Limb (tissue), 2 donors: ENCODE data around the gene TIA1.
"Not testable (repeated sequence)": the region's sequence is repeated elsewhere in the genome, so short reads cannot be mapped to it uniquely, and the experiment has no call there.

Experiments used
- DNase-seq, 2 donors: peaks; one replicate each; pipeline ENCODE4 v3.0.0-alpha.2; 2016; ENCODE audit errors: extremely low spot score in 2 of 2

The TIA1 gene, protein sequence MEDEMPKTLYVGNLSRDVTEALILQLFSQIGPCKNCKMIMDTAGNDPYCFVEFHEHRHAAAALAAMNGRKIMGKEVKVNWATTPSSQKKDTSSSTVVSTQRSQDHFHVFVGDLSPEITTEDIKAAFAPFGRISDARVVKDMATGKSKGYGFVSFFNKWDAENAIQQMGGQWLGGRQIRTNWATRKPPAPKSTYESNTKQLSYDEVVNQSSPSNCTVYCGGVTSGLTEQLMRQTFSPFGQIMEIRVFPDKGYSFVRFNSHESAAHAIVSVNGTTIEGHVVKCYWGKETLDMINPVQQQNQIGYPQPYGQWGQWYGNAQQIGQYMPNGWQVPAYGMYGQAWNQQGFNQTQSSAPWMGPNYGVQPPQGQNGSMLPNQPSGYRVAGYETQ

DNA sequence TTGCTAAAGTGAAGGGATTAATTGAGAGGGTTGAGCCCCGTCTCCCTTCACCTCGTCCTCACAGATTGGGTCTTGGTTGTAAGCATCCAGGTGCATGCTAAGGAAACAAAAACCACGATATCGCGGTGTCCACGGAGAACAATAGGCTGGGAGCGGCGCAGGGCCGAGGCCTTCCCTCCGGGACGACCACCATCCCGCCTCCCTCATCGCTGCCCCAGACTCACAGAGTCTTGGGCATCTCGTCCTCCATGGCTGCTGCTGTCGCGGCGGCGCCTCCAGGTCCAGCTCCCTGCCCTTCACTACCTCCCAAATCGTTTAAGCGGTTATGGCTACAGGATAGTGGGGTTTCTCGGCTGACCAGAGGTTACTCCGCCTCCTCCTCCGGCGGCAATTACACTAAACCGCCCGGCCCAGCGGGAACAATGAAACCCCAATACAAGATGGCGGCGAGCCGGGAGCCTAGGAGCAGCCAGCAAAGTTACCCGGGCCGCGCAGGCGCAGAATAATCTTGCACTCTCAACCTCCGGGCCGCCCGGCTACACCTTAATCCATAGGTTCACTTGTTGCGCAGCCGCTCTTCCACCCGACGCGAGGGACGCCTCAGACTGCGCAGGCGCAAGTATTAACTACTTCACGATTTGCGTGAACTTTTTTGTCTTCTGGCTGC is at the start of gene TIA1:
TSS of gene TIA1 (minus strand) at position 448 of the 667 bp plus-strand sequence. CDS start at position 250, 198 bp downstream.
- DNase-seq, result peak; percentile 98 to 100

DNA sequence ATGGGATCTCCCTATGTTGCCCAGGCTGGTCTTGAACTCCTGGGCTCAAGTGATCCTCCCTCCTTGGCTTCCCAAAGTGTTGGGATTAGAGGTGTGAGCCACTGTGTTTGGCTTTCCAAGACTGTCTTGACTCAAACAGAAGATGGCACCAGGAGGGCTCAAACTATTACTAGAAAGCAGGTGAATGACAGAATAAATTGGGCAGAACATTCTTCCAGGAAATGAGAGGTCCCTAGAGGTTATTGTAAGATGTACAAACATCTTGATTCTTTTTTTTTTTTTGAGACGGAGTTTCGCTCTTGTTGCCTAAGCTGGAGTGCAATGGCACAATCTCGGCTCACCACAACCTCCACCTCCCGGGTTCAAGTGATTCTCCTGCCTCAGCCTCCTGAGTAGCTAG is 49.4 kb upstream of the TIA1 start:
- DNase-seq, result not testable (repeated sequence)

DNA sequence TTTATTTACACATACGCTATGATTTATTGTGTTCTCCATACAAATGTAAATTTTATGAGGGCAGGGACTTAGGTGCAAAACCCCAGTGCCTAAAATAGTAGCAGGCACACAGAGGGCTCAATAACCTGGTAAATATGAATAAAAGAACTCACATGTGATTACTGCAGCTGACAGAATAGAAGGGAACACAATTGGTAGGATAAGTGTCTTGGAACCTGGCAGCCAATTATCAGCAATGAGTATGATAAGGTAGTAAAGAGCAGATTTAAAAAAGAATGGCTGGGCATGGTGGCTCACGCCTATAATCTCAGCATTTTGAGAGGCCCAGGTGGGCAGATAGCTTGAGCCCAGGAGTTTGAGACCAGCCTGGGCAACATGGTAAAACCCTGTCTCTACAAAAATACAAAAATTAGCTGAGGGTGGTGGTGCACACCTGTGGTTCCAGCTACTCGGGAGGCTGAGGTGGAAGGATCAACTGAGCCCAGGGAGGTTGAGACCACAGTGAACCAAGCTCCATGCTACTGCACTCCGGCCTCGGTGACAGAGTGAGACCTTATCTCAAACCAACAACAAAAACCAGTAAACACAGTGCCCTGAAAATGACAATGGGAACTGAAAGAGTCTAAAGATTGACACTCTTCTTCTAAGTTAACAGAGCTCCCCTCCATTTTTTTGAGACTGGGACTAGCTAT is 35.2 kb upstream of the TIA1 start:
- no peak for DNase-seq

DNA sequence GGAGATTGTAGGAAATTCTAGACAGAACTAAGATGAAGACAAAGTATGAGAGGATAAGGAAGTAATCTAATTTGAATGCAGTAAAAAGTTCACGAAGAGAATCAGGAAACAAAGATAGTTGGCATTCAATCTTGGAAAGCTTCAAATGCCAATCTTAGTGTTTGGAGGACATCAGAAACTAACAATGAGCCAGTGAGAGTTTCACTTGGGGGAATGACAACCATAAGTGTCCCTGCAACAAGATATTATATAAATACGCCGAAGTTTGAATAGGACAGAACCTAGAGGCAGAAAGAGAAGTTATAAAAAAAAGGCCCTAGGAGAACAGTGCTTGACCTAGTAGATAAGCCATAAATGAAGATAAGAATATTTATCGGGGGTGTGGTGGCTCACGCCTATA is 34.0 kb upstream of the TIA1 start:
- DNase-seq, result no peak

DNA sequence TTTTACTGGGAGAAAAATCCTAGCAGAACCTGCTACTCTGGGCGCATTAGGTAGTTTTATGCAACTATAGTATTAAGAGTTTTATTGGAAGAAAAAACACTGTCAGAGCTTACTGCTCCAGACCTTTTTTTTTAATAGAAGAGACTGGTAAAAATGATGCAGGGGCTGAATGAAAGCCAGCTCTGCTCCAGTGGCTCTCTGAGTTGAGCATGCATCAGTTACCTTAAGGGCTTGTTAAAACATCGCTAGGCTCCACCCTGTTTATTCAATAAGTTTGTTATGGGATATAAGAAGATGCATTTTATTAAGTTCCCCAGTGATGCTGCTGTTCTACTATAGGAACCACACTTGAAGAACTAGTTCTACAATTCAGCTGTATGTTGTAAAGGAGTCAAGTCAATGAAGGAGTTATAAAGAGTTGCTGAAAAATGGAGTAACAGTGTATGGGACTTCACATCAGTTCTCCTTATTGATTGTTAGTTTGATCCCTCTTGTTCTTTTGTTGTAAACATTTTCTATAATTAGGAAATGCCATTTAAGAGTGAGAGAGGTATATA is 31.9 kb upstream of the TIA1 start:
- no peak for DNase-seq

DNA sequence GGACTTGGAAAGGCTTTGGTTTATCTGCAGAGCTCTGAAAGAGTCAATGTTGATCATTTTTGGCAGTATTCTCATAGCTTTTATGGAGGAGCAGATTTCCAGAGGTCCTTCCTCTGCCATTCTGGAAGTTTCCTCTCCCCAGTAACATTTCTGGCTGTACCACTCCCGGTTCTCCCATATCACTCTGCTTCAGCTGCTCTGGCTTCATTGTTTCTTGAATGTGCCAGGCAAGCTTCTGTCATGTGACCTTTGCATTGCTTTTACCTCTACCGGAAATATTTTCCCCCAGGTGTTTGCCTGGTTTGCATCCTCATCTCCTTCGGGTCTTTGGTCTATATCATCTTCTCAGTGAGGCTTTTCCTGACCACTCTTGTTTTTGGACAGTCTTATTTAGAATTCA is 21.9 kb upstream of the TIA1 start:
- DNase-seq, result no peak

DNA sequence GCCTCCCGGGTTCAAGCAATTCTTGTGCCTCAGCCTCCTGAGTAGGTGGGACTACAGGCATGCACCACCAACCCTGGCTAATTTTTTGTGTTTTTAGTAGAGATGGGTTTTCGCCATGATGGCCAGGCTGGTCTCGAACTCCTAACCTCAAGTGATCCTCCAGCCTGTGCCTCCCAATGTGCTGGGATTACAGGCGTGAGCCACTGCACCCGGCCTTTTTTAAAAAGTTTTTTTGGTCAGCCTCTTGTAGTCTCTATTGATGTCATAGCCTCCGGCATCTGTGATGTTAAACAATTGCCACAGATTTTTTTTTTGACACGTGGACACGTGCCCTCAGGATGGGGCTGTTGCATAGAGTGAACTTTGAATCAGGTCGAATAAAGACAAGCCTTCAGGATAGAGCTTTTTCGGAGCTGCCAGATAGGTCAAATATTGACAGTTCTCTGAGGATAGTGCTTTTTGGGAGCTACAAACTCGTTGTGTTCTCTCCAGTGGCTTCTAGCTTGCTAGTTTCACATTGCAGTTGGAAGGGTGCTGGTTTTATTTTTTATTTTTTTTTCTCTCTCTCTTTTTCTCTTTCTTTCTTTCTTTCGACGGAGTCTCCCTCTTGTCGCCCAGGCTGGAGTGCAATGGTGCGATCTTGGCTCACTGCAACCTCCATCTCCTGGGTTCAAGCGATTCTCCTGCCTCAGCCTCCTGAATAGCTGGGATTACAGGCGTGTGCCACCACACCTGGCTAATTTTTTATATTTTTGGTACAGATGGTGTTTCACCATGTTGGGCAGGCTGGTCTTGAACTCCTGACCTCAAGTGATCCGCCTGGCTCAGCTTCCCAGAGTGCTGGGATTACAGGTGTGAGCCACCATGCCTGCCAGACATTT is 21.2 kb upstream of the TIA1 start:
- DNase-seq, result not testable (repeated sequence)

DNA sequence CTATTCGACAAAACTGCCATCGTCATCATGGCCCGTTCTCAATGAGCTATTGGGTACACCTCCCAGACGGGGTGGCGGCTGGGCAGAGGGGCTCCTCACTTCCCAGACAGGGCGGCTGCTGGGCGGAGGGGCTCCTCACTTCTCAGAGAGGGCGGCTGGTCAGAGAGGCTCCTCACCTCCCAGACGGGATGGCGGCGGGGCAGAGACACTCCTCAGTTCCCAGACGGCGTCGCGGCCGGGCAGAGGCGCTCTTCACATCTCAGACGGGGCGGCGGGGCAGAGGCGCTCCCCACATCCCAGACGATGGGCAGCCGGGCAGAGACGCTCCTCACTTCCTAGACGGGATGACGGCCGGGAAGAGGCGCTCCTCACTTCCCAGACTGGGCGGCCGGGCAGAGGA is 18.5 kb upstream of the TIA1 start:
- DNase-seq, result not testable (repeated sequence)

DNA sequence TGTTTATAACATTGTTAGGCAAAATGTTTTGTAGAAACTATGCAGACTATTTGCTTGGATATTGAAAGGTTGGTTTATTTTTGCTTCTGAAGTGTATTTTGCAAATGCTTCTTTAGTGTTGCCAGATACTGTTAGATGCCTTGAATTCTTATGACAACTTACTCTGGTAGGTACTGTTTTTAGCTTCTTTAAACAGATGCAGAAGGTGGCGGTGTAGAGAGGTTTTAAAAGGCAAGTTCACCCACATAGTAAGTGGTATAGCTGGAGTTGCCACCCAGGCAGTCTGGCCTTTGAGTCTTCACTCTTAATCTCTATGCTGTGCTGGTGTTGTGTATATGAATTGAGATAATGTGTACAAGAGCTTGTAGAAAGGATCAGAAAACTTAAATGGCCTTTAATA is 13.1 kb upstream of the TIA1 start:
- no peak for DNase-seq

DNA sequence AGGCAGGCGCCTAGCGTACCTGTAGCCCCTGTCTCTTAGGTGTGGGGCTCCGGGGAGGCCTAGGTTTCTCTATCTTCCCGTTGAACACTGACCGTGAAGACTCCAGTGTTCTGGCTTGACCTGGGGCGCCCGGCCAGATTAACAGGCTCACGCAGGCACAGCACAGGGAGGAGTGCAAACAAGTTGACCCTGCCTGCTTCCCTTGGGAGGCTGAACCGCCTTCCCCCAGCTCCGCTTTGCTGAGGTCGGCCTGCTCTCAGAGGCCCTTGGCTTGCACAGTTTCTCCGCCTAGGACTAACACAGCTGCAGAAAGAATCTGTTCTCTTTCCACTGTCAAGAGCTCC is 10.1 kb upstream of the TIA1 start:
- peak in 1 of 2 donors; percentile 15 for DNase-seq

DNA sequence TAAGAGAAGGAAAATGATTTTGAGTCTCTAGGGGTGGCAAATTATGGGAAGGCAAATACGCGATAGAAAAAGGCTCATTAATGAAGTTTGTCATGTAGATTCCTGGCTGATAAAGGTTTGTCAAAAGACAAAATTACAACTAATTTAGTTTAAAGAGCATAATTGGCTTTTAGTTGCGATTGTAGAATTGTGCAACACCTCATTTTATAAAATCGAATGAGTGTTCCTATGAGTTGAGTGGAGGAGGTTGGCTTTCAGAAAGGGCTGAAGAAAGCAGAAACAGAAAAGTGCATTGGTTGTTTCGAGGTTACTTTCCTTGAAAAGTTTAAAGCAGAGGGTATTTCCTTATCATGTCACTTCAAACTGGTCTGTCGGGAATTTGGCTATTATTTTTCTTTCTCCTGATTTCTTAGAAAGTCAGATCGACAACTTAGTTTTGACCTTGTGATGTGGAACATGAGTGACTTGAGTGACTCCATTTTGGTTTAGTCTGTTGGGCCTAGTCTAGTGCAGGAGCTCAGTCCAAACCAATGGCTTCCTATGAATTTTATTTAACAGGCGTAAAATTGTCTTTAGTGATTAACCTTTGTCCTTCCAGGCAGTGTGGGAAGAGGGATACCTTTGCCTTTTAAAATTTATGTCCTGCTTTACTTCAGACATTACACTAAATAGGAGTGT is 7.3 kb upstream of the TIA1 start:
- no peak for DNase-seq

DNA sequence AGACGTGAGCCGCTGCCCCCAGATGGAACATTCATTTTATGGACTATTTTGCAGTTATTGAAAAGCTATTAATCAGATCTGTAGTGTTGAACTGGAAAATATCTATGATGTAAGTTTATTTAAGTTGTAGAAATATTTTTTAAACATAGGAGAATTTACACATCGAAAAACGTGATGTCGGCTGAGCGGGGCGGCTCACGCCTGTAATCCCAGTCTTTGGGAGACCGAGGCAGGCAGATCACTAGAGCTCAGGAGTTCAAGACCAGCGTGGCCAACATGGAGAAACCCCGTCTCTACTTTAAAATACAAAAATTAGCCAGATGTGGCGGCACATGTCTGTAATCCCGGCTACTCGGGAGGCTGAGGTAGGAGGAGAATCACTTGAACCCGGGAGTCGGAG is 2.0 kb upstream of the TIA1 start:
- no peak for DNase-seq

DNA sequence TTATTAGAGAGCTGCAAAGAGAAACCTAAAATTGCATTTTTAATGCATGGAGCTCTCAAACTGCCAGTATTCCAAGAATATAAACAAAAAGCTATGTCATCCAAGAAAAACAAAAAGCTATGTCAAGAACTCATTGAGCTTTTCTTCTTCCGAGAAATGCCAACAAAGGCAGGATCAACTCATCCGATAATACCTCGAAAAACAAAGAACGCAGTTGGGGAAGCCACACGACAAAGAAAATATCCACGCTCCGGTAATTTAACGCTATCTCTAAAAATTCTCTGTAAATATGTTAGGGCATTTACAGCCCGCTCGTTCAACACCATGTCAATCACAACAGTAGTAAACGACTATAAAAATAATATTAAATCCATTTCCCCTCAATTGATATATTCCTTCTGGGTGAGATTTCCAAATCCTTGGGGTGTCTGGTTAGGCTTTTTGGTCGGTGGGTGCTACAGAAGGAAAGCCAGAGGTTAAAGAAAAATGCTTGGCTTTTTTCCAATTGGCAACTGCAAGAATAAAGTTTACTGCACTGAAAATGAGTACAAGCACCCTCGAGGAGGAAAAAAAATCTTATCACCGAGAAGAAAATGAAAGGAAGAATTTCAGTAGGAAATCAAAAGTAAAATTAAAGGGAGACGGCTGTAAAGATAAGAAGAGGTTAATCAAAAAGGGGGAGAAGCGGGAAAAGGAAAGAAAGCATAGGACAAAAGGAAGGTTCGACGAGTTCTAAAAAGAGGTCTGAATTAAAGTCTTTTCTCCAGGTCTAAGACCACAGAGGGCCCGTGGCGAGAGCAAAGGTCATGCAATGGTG is 856 bp downstream of the TIA1 start:
- peak in 1 of 2 donors; percentile 21 for DNase-seq

DNA sequence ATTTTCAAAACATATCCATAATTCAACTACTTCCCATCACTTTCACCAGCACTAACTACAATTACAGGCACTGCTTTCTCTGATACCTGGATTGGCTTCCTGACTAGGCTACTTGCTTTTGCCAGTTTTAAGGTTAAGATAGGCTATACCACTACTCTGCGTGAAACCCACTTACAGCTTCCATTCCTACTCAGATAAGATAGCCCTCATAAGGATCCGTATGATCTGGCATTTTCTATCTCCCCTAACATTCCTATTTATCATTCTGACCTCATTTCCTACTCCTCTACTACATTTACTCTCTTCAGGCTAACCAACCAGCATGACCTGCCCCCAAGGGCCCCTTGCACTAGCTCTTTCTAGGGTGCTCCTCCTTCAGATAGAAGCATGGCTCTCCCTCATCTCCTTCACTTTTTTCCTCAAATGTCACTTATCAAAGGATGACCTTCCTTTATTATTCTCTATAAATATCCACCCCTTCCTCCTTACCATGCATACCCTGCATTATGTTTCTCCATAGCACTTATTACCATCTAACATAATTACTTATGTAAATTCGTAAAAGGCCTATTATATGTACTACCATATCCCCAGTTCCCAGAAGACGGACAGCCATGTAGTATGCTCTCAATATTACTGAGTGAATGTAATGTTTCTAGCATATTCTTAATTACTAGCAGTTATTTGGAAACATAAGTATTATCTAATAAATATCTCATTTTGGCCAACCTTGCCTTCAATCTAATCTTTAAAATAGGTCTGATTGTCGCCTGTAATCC is 4.4 kb downstream of the TIA1 start:
- DNase-seq, result no peak

DNA sequence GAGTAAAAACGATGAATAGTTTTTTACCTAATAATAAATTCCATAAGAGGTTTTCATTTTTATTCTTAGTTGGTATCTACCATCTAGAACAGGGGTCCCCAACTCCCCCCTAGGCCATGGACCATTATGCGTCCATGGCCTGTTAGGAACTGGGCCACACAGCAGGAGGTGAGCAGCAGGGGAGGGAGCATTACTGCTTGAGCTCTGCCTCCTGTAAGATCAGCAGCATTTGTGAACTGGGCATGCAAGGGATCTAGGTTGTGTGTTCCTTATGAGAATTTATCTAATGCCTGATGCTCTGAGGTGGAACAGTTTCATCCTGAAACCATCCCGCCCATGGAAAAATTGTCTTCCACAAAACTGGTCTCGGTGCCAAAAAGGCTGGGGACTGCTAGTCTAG is 5.9 kb downstream of the TIA1 start:
- no peak for DNase-seq

DNA sequence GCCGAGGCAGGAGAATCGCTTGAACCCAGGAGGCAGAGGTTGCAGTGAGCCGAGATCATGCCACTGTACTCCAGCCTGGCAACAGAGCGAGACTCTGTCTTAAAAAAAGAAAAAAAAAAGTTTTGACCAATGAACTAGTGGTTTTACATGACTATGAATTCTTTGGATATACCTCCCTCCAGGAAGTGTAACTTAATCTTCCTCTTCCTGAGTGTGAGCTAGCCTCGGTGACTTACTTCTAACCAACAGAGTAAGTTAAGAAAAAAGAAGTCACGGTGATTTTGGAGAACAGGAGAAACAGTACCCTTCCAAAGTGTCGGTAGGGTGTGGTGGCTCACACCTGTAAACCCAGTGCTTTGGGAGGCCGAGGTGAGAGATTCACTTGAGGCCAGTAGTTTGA is 7.1 kb downstream of the TIA1 start:
- no peak for DNase-seq

DNA sequence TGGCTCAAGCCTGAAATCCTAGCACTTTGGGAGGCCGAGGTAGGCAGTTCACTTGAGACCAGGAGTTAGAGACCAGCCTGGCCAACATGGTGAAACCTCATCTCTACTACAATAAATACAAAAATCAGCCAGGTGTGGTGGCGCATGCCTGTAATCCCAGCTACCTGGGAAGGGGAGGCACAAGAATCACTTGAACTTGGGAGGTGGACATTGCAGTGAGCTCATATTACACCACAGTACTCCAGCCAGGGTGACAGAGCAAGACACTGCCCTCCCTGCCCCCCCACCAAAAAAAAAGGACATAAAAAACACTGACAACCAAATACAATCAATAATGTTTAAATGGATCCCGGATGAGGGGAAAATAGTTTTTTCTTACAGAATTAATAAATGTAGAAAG is 7.8 kb downstream of the TIA1 start:
- DNase-seq, result no peak

DNA sequence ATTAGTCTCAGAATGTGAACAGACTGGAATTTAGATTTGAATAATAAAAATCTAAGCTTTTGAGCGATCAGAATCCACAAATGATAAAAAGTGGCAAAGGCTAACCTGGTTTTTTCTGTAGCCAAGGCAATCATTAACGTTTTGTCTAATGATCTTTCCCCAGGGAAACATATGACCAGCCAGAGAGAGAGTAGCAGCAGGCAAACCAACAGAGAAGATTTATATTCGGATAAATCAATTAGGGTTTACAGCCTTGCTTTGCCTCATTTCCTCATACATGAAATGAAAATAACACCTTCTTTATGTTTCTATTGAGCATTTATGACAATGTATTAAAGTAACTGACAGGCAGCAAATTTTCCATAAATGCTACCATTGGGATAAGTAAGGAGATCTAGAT is 14.5 kb downstream of the TIA1 start:
- no peak for DNase-seq

DNA sequence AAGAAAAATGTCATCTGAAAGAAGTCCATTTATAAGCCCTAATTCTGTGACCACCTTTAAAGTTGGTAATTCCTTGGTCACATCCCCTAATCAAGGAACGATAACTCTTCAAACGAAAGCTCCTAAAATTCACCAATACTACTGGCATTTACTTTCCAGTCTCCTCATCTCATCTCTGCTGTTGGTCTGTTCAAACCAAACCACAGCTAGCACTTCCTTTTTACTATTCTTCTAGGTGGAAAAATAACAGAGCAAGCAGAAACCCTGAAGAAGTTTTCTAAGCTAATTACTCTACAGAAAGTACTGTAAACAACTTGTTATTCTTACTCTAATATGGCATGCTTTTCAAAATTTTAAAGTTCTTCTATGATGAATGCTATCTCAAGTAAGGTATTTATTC is 21.6 kb downstream of the TIA1 start:
- DNase-seq, result no peak
